Calu3 (cell line): ENCODE data around the gene RAB3GAP2. TPM values are rescaled to one million over a fixed set of nuclear protein-coding genes. Genes with fewer than 3 reads are reported as not detected.

ENCODE experiments used
- BruUV-seq: library from RNA; stranded (reverse); fragments of 400-500 nt; replicated peaks from 2 replicates; lab custom pipeline; 2021; lab: Mats Ljungman, UMichigan
- CTCF ChIA-PET: fragments of 300-600 bp; sonication (Branson Sonifier 250); formaldehyde crosslinking; loops from one replicate; lab custom pipeline; 2022; ENCODE audit warnings: antibody characterized with exemption; lab: Charles Lee
- DNase-seq: peaks from one replicate; pipeline ENCODE4 v3.0.0; 2022
- H3K27ac Mint-ChIP-seq: one replicate; pipeline ENCODE4 v1.8.0; 2022; ENCODE audit warnings: mixed read lengths; ENCODE audit not compliant: unreplicated experiment
- H3K27me3 Mint-ChIP-seq: one replicate; pipeline ENCODE4 v1.8.0; 2022; ENCODE audit warnings: mixed read lengths; ENCODE audit not compliant: unreplicated experiment
- H3K36me3 Mint-ChIP-seq: one replicate; pipeline ENCODE4 v1.8.0; 2022; ENCODE audit warnings: mild to moderate bottlenecking, moderate library complexity, mixed read lengths; ENCODE audit not compliant: insufficient read depth, unreplicated experiment
- H3K4me1 Mint-ChIP-seq: one replicate; pipeline ENCODE4 v1.8.0; 2022; ENCODE audit warnings: mild to moderate bottlenecking, low read depth, mixed read lengths; ENCODE audit not compliant: unreplicated experiment
- H3K4me3 Mint-ChIP-seq: one replicate; pipeline ENCODE4 v1.8.0; 2022; ENCODE audit warnings: mild to moderate bottlenecking, low read depth, moderate library complexity, mixed read lengths; ENCODE audit not compliant: unreplicated experiment
- H3K9me3 Mint-ChIP-seq: one replicate; pipeline ENCODE4 v1.8.0; 2022; ENCODE audit warnings: low read depth, mixed read lengths; ENCODE audit not compliant: unreplicated experiment
- CTCF ChIP-seq: fragments of 200-600 bp; IDR thresholded peaks from one replicate; pipeline ENCODE4 v1.8.0; 2022; ENCODE audit warnings: antibody characterized with exemption; ENCODE audit not compliant: unreplicated experiment
- intact Hi-C: fragments of 100-400 bp; cut with micrococcal nuclease; formaldehyde crosslinking; loops from one replicate; pipeline ENCODE4 v1.10.0; 2022; ENCODE audit not compliant: unreplicated experiment
- total RNA-seq: library from RNA; stranded (reverse); gene quantifications from 2 replicates; pipeline ENCODE4 v1.2.3, GENCODE V29; 2022

Gene RAB3GAP2
- total RNA-seq, 1 experiment from 2014 or later, result 48.0 TPM

- no peak overlapping the region for H3K4me3 Mint-ChIP-seq
- TF ChIP-seq CTCF, result no peak
- BruUV-seq, result no TSS peak
- no peaks in the 10 kb centered on the region for H3K9me3 Mint-ChIP-seq
- H3K27ac Mint-ChIP-seq, result no peak overlapping the region
- CTCF ChIA-PET, result interaction anchor here (0.8 to 1.0 kb wide), 3 partner anchors 9 to 37 kb away, joined by 3 read pairs; partner anchors contain the start of gene RAB3GAP2
- no peaks in the 10 kb centered on the region for H3K4me1 Mint-ChIP-seq
- intact Hi-C loops, result no loop called here
- H3K36me3 Mint-ChIP-seq, result no peaks in the 10 kb centered on the region
- no peak for DNase-seq
- no peaks in the 10 kb centered on the region for H3K27me3 Mint-ChIP-seq
These were observed 36.8 kb downstream of the RAB3GAP2 start for GRCh38 chr1:220235462-220235861.

GRCh38 chr1:220233927-220234326 lies 38.3 kb downstream of the RAB3GAP2 start:
- intact Hi-C loops, result no loop called here
- no peaks in the 10 kb centered on the region for H3K36me3 Mint-ChIP-seq
- no peaks in the 10 kb centered on the region for H3K9me3 Mint-ChIP-seq
- H3K4me1 Mint-ChIP-seq, result no peaks in the 10 kb centered on the region
- H3K4me3 Mint-ChIP-seq, result no peak overlapping the region
- CTCF ChIA-PET, result no interaction called here
- DNase-seq, result no peak
- no peak for TF ChIP-seq CTCF
- H3K27me3 Mint-ChIP-seq, result no peaks in the 10 kb centered on the region
- BruUV-seq, result no TSS peak
- no peak overlapping the region for H3K27ac Mint-ChIP-seq

GRCh38 chr1:220229771-220230170 lies 42.5 kb downstream of the RAB3GAP2 start:
- Mint-ChIP-seq H3K9me3 (no peaks in the 10 kb centered on the region), H3K4me1 (no peaks in the 10 kb centered on the region), H3K4me3 (no peak overlapping the region), H3K27me3 (no peaks in the 10 kb centered on the region), H3K36me3 (no peaks in the 10 kb centered on the region), H3K27ac (no peak overlapping the region)
- BruUV-seq, result no TSS peak
- no peak for DNase-seq
- CTCF ChIA-PET, result interaction anchor here (1.2 to 1.5 kb wide), 2 partner anchors 11 to 66 kb away, joined by 3 to 5 read pairs; no protein-coding TSS in a partner anchor
- TF ChIP-seq CTCF, result no peak
- intact Hi-C loops, result no loop called here

- Mint-ChIP-seq H3K4me1 (no peaks in the 10 kb centered on the region), H3K27ac (no peak overlapping the region), H3K27me3 (no peaks in the 10 kb centered on the region), H3K36me3 (no peaks in the 10 kb centered on the region), H3K4me3 (no peak overlapping the region), H3K9me3 (no peaks in the 10 kb centered on the region)
- no peak for DNase-seq
- BruUV-seq, result no TSS peak
- CTCF ChIA-PET, result interaction anchor here (0.6 to 0.8 kb wide), 2 partner anchors 8 to 9 kb away, joined by 3 read pairs; no protein-coding TSS in a partner anchor
- no peak for TF ChIP-seq CTCF
- intact Hi-C loops, result no loop called here
These were observed 44.9 kb downstream of the RAB3GAP2 start for GRCh38 chr1:220227393-220227792.
